ENCODE measurements around the gene SLC25A30.

DNA sequence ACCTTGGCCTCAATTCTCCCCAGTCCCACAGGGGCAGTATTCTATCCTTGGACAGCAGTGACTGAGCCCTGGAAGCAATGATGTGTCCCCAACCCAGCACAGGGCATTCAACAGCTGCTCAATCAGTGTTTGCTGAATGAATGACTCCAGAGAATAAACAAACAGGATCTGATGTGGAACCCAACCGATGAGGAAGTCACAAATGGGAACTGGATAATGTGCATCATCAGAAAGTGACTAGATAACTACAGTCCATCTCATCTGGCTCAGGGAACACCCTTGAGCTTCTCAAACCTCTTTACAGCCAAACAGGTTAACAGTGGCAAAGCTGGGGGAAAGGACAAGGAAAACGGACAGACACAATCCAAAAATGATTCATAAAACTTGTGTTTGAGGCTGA lies 8.2 kb downstream of the SLC25A30 start:
- TF ChIP-seq, protein P1, sequence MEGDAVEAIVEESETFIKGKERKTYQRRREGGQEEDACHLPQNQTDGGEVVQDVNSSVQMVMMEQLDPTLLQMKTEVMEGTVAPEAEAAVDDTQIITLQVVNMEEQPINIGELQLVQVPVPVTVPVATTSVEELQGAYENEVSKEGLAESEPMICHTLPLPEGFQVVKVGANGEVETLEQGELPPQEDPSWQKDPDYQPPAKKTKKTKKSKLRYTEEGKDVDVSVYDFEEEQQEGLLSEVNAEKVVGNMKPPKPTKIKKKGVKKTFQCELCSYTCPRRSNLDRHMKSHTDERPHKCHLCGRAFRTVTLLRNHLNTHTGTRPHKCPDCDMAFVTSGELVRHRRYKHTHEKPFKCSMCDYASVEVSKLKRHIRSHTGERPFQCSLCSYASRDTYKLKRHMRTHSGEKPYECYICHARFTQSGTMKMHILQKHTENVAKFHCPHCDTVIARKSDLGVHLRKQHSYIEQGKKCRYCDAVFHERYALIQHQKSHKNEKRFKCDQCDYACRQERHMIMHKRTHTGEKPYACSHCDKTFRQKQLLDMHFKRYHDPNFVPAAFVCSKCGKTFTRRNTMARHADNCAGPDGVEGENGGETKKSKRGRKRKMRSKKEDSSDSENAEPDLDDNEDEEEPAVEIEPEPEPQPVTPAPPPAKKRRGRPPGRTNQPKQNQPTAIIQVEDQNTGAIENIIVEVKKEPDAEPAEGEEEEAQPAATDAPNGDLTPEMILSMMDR (IDR thresholded peaks at IDR 0.05), result no peak
- TF ChIP-seq EZH2 (IDR thresholded peaks at IDR 0.05) (no peak), EZH2phosphoT487 (IDR thresholded peaks at IDR 0.05) (no peak)
